HAP-1 (cell line): ENCODE results near the gene FN3K.
"Not testable (repeated sequence)": the region's sequence is repeated elsewhere in the genome, so short reads cannot be mapped to it uniquely, and the experiment has no call there.

ENCODE experiments used
- DNase-seq, 2 experiments: peaks; one replicate each; pipeline ENCODE4 v3.0.0-alpha.2; 2016 to 2020; ENCODE audit warnings: low spot score in 2 of 2
- H3K27me3 ChIP-seq: fragments of 250-450 bp; sonication (Bioruptor Pico); 2 replicates; pipeline ENCODE4 v1.5.1; 2020; ENCODE audit warnings: low read depth, mild to moderate bottlenecking, moderate library complexity
- H3K36me3 ChIP-seq: fragments of 250-450 bp; sonication (Bioruptor Pico); replicated peaks from 2 replicates; pipeline ENCODE4 v1.5.1; 2020; ENCODE audit warnings: mild to moderate bottlenecking
- H3K4me1 ChIP-seq: fragments of 250-450 bp; sonication (Bioruptor Pico); 2 replicates; pipeline ENCODE4 v1.5.1; 2020; ENCODE audit warnings: mild to moderate bottlenecking
- H3K4me3 ChIP-seq: fragments of 250-450 bp; sonication (Bioruptor Pico); 2 replicates; pipeline ENCODE4 v1.5.1; 2020; ENCODE audit warnings: mild to moderate bottlenecking, moderate library complexity
- H3K9me3 ChIP-seq: fragments of 250-450 bp; sonication (Bioruptor Pico); 2 replicates; pipeline ENCODE4 v1.5.1; 2020; ENCODE audit warnings: mild to moderate bottlenecking, moderate library complexity
- in situ Hi-C: fragments of 300-500 bp; cut with MboI; formaldehyde crosslinking; loops from 3 replicates; pipeline ENCODE4 v1.14.3; 2020; ENCODE audit warnings: low sequenced_read_pairs, inconsistent platforms, mixed read lengths

Gene FN3K

DNA sequence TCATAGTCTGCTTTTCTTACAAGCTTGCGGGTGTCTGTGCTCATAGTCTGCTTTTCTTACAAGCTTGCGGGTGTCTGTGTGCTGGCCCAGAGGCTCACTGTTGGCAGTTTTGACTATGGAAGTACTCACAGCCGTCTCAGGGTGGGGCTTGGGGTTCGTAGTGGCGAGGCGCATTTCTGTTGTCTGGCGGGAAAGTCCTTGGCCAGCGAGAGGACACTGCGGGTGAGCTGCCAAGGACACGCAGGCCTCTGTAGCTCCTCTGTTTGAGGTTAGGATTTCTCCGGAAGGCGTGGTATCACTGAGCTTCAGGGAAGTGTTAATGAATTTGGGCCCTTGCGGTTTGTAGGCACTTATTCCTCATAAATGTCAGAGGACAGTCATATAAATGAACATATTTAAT lies 30.0 kb downstream of the FN3K start:
- Histone ChIP-seq H3K27me3 (no peaks in the 10 kb centered on the region), H3K4me1 (0 out of 2 replicates have a peak, but pooled peaks cover 2% of the 10 kb centered on the region), H3K4me3 (no peak overlapping the region), H3K9me3 (no peaks in the 10 kb centered on the region), H3K36me3 (peaks cover 84% of the 10 kb centered on the region)
- DNase-seq: no peak
- in situ Hi-C loops: no loop called here

DNA sequence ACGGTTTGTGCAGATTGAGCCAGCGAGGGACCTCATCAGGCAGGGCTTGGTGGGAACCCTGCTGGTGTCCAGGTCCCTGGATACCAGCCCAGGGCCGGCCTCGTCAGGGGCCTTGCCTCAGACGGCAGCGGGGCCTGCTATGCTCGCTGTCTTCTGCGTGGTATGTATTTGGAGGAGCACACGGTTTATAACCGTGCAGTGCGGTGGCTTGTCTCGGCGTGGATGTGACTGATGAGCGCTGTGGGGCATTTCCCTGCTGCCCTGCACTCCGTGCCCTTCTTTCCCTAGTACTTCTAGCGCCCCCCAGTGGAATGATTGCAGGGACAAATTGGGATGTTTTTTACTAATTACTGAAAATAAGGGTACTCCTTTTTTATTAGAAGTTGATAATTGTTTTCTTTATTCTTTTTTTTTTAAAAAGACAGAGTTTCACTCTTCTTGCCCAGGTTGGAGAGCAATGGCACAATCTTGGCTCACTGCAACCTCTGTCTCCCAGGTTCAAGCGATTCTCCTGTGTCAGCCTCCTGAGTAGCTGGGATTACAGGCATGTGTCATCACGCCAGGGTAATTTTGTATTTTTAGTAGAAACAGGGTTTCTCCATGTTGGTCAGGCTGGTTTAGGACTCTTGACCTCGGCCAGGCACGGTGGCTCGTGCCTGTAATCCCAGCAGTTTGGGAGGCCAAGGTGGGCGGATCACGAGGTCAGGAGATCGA lies 31.8 kb downstream of the FN3K start:
- DNase-seq: peak in 1 of 2 experiments; percentile 83
- H3K9me3 ChIP-seq: no peaks in the 10 kb centered on the region
- in situ Hi-C loops: no loop called here
- no peak overlapping the region for H3K4me3 ChIP-seq
- no peaks in the 10 kb centered on the region for H3K27me3 ChIP-seq
- no peaks in the 10 kb centered on the region for H3K4me1 ChIP-seq
- H3K36me3 ChIP-seq: peaks cover 87% of the 10 kb centered on the region

DNA sequence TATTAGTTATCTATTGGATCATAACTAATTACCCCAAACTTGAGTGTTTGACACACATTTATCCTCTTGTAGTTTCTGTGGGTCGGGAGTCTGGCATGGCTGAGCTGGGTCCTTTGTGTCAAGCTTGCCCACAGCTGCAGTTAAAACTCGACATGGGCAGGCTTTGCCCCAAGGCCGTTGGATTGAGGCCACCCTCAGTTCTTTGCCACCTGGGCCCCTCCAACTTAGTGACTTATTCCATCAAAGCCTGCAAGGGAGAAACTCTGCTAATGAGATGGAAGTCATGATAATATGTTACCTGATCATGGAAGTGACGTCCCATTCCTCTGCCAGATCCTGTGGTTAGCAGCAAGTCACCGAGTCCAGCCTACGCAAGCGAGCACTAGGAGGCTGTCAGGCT lies 33.6 kb downstream of the FN3K start:
- no peak for DNase-seq
- no peaks in the 10 kb centered on the region for H3K9me3 ChIP-seq
- no peak overlapping the region for H3K4me3 ChIP-seq
- no peaks in the 10 kb centered on the region for H3K4me1 ChIP-seq
- peaks cover 84% of the 10 kb centered on the region for H3K36me3 ChIP-seq
- in situ Hi-C loops: no loop called here
- H3K27me3 ChIP-seq: no peaks in the 10 kb centered on the region

DNA sequence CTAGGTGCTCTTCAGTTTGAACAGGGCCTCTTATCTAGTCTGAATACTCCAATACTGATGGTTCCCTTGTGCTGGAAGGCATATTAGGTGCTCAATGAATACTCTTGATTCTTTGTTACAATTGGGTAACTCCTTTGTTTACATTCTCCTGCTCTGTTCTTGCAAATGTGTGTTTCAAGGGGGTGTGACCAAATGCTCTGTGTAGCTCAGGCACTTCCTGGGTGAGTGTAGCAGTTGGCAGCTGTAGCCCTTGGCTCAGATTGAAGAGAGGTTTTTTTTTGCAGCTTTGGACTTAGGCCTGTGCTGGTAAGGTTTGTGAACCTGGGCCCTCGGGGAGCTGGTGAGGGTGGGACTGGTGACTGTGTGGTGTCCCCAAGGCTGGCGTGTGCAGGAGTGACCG lies 36.6 kb downstream of the FN3K start:
- H3K4me3 ChIP-seq: no peak overlapping the region
- no peaks in the 10 kb centered on the region for H3K9me3 ChIP-seq
- H3K27me3 ChIP-seq: no peaks in the 10 kb centered on the region
- in situ Hi-C loops: no loop called here
- no peak for DNase-seq
- no peaks in the 10 kb centered on the region for H3K4me1 ChIP-seq
- H3K36me3 ChIP-seq: peaks cover 91% of the 10 kb centered on the region

DNA sequence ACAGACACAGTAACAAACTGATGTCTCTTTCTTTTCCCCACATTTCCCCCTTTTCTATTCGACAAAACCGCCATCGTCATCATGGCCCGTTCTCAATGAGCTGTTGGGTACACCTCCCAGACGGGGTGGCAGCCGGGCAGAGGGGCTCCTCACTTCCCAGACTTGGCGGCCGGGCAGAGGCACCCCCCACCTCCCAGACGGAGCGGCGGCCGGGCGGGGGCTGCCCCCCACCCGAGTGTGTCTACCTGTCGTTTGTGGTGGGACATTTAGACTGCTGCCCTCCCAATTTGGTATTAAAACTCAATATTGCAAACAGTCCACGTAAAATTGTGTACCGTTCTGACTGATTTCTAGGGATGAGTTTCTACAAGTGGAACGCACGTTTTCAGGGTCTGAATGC lies 39.0 kb downstream of the FN3K start:
- in situ Hi-C loops, H3K4me1 ChIP-seq: not testable (repeated sequence)

DNA sequence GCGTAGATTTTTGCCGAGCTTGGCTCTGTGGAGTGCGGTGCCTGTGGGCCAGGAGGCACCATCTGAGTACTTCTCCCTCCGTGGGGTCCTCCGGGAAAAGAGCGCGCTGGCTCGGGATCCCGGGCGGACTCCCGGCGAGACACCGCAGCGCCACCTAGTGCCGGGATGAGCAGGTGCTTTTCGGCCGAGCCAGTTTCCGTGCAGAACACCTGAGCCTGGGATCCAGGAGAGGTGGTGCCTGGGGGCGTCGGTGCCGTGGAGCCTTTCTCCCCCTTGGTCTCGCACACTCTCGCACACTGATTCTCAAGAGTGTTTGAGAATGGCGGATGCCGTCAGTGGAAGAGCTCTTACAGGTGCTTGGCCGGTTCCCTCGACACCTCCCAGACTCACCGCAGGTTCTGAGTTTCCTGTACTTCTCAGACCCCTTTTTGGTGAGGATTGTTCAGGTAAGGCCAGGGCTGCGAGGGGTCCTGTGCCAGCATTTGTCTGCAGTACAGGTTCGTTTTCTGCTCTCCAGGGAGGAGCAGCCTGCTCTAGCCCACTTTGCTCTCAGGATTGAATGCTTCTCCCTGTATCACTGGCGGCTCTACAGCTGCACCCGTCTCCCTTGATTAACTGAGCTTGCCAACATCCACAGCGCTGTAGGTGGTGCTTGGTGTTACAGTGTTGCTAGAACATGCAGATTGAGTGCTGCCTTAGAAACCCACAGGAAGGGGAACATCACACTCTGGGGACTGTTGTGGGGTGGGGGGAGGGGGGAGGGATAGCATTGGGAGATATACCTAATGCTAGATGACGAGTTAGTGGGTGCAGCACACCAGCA lies 39.8 kb downstream of the FN3K start:
- Histone ChIP-seq H3K27me3 (no peaks in the 10 kb centered on the region), H3K4me1 (no peaks in the 10 kb centered on the region), H3K9me3 (no peaks in the 10 kb centered on the region), H3K36me3 (peaks cover 80% of the 10 kb centered on the region), H3K4me3 (no peak overlapping the region)
- peak; percentile 31 to 84 for DNase-seq
- in situ Hi-C loops: loop anchor here (5.0 kb wide), 1 partner anchor 108 kb away; no protein-coding TSS in a partner anchor

More for the DNA sequence above, 39.0 kb downstream of the FN3K start:
- peaks cover 85% of the 10 kb centered on the region for H3K36me3 ChIP-seq
- not testable (repeated sequence) for H3K9me3 ChIP-seq, H3K27me3 ChIP-seq, DNase-seq, H3K4me3 ChIP-seq

DNA sequence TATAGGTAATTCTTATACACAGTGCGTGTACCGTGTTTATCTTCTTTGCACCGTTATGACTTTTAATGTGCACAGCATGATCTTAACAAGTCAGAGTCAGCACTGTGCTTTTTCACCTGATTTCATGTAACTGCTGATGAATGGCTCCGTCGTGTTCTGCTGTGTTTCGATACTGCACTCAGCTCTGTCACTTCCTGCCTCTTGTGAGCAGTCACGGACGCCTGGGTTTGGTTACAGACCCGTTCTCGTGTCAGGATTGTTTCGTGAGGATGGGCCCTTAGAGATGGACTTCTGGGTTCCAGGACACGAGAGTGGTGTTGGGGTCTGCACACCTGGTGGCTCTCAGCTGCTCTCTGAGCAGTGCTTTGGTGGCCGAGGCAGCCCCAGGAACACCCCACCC lies 41.0 kb downstream of the FN3K start:
- no peaks in the 10 kb centered on the region for H3K4me1 ChIP-seq

DNA sequence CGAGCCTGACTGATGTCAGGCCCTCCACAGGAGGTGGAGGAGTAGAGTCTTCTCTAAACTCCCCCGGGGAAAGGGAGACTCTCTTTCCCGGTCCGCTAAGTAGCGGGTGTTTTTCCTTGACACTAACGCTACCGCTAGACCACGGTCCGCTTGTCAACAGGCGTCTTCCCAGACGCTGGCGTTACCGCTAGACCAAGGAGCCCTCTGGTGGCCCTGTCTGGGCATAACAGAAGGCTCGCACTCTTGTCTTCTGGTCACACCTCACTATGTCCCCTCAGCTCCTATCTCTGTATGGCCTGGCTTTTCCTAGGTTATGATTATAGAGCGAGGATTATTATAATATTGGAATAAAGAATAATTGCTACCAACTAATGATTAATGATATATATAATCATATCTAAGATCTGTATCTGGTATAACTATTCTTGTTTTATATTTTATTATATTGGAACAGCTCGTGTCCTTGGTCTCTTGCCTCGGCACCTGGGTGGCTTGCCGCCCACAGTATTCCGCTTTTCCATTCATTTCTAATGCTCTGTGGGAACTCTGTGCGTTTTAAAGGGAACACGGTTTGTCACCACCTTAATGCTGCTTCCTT lies 42.5 kb downstream of the FN3K start:
- H3K9me3 ChIP-seq, H3K4me3 ChIP-seq, H3K4me1 ChIP-seq, H3K27me3 ChIP-seq, DNase-seq: not testable (repeated sequence)
- in situ Hi-C loops: loop anchor here (5.0 kb wide), 1 partner anchor 111 kb away; no protein-coding TSS in a partner anchor
- H3K36me3 ChIP-seq: peaks cover 74% of the 10 kb centered on the region

More for the DNA sequence above, 41.0 kb downstream of the FN3K start:
- H3K9me3 ChIP-seq: no peaks in the 10 kb centered on the region
- no peaks in the 10 kb centered on the region for H3K27me3 ChIP-seq
- H3K36me3 ChIP-seq: peaks cover 74% of the 10 kb centered on the region
- no peak for DNase-seq
- in situ Hi-C loops: loop anchor here (5.0 kb wide), 1 partner anchor 109 kb away; no protein-coding TSS in a partner anchor
- no peak overlapping the region for H3K4me3 ChIP-seq

DNA sequence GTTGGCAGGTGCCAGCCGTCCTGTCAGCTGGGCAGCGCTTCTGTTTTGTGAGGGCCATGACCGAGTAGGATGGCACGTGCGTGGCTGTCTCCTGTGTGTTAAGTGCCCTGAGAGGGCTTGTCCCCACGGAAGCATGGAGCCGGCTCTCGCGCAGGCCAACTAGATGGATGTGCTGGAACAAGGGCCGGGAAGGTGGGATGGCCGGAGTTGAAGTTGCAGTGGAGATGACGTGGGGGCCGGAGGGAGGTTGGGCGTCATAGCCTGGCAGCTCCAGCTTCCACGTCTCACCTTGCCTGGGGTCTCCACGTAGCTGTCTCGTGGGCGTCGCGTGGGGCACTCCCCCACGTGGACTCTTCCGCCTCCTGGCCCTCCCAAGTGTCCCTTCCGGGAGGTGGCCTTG lies 44.1 kb downstream of the FN3K start:
- Histone ChIP-seq H3K4me1 (no peaks in the 10 kb centered on the region), H3K9me3 (no peaks in the 10 kb centered on the region), H3K36me3 (peaks cover 76% of the 10 kb centered on the region), H3K27me3 (no peaks in the 10 kb centered on the region), H3K4me3 (no peak overlapping the region)
- DNase-seq: no peak
- in situ Hi-C loops: loop anchor here (5.0 kb wide), 1 partner anchor 112 kb away; no protein-coding TSS in a partner anchor

DNA sequence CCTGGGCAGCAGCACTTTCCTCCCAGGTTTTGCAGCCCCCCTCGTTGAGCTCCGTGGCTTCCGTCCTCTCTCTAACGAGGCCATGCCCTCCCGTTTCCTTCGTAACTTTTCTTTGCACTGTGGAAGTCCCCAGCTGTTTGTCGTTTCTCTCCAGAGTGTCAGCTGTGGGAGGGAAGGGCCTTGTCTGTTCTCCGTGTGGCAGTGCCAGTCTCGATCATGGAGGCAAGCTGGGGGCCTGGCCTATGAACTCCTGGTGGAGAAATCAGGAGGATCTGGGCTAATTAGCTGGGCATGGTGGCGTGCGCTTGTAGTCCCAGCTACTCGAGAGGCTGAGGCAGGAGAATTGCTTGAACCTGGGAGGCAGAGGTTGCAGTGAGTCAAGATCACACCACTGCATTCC lies 44.8 kb downstream of the FN3K start:
- peaks cover 71% of the 10 kb centered on the region for H3K36me3 ChIP-seq
- H3K27me3 ChIP-seq: no peaks in the 10 kb centered on the region
- DNase-seq: no peak
- no peaks in the 10 kb centered on the region for H3K9me3 ChIP-seq
- in situ Hi-C loops: no loop called here
- H3K4me1 ChIP-seq: no peaks in the 10 kb centered on the region
- no peak overlapping the region for H3K4me3 ChIP-seq

DNA sequence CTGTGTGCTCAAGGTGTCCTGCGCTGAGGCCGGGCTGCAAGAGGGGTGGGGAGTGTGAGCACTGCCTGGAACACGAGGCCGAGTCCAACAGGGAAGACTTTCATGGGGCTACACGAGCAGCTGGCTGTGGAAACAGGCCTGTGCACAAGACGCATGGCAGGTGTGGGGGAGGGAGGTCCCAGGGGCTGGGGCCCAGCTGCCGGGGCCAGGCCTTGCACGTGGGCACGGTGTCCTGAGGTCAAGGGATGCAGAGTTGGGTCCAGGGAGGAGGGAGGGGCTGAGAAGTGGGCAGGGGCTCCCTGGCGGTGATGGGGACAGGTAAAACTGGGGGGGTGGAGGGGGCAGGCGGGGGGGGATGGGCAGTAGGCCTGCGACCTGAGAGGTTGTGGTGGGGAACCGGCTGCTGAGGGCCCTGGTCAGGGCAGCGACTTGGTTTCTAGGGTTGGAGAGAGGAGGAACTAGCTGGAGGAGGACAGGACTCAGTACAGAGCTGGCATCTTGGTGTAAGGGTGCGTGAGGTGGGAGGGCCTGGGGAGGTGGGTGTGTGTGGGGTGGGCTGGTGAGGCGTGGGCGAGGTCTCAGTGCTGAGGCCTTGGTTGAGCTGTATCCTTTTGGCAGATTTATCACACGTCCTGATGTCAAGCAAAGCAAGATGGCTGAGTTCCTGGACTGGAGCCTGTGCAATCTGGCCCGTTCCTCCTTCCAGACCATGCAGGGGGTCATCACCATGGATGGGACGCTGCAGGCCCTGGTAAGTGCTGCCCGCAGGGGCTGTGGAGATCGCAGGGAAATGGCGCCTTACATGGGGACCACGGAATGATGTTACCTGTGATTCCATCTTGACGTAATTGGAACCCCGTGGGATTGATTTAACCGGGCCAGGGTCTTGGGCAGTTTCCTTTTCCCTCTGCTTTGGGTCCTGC lies 45.8 kb downstream of the FN3K start:
- Histone ChIP-seq H3K4me1 (no peaks in the 10 kb centered on the region), H3K4me3 (no peak overlapping the region), H3K36me3 (peaks cover 65% of the 10 kb centered on the region), H3K27me3 (no peaks in the 10 kb centered on the region), H3K9me3 (no peaks in the 10 kb centered on the region)
- in situ Hi-C loops: no loop called here
- DNase-seq: no peak

DNA sequence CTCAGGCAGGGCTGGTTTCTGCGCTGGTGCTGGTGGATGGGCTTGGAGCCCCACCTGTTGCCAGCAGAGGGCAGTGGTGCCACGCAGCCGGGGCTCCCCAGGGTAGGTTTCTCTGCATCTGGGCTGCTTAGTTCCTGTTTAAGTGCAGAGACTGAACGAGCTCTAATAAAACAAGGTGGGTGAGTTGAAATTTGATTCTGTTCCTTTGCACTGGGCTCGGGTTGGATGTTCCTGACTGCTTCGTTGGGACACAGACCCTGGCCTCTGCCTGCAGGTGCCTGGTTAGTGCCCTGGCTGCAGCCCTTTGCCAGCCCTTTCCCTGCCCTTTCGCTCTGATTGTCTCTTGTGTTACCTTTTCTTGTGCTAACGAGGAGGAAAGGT lies 46.5 kb downstream of the FN3K start:
- peaks cover 61% of the 10 kb centered on the region for H3K36me3 ChIP-seq
- in situ Hi-C loops: no loop called here
- DNase-seq: peak in 1 of 2 experiments; percentile 73
- no peaks in the 10 kb centered on the region for H3K9me3 ChIP-seq
- H3K4me3 ChIP-seq: no peak overlapping the region
- H3K27me3 ChIP-seq: no peaks in the 10 kb centered on the region
- H3K4me1 ChIP-seq: no peaks in the 10 kb centered on the region

DNA sequence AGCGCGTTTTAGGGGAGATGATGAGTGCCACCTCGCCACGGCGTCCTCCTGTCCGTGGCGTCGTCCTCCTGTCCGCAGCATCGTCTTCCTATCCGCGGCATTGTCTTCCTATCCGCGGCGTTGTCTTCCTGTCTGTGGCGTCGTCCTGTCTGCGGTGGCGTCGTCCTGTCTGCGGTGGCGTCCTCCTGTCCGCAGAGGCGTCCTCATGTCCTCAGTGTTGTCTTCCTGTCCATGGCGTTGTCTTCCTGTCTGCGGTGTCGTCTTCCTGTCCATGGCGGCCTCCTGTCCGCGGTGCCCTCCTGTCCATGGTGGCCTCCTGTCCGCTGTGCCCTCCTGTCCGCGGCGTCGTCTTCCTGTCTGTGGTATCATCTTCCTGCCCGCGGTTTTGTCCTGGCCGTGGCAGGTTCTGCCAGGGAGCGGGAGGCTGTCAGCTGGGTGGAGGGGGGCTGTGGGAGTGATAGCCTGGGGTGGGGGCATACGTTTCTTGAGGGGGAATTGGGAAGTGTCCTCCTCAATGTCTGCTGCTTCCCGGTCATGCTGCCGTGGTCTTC lies 47.3 kb downstream of the FN3K start:
- no peak overlapping the region for H3K4me3 ChIP-seq
- H3K36me3 ChIP-seq: peaks cover 65% of the 10 kb centered on the region
- DNase-seq: no peak
- H3K27me3 ChIP-seq: no peaks in the 10 kb centered on the region
- in situ Hi-C loops: no loop called here
- H3K4me1 ChIP-seq: no peaks in the 10 kb centered on the region
- H3K9me3 ChIP-seq: no peaks in the 10 kb centered on the region
